Fibroblast of villous mesenchyme (primary cell): ENCODE measurements around the gene NYAP2. TPM values are rescaled to one million over a fixed set of nuclear protein-coding genes. Genes with fewer than 3 reads are reported as not detected.

ENCODE experiments used
- DNase-seq: peaks from one replicate; pipeline ENCODE4 v3.0.0-alpha.2; 2010; ENCODE audit warnings: low read depth
- H3K4me3 ChIP-seq: 2 replicates; pipeline ENCODE4 v1.5.1; 2011; ENCODE audit warnings: low read depth, mild to moderate bottlenecking, low read length
- total RNA-seq: library from RNA; depleted of rRNA; stranded (reverse); fragments of >200 nt; gene quantifications from 2 replicates; pipeline ENCODE4 v1.2.3, GENCODE V29; 2012
- TF ChIP-seq, protein P1 (sequence below): IDR thresholded peaks from 2 replicates; pipeline ENCODE4 v1.5.1; 2012; ENCODE audit warnings: low read depth, mild to moderate bottlenecking, low read length; ENCODE audit not compliant: insufficient read depth

Gene NYAP2
- total RNA-seq, 1 donor, result not detected

- DNase-seq, result no peak
- TF ChIP-seq, protein P1, sequence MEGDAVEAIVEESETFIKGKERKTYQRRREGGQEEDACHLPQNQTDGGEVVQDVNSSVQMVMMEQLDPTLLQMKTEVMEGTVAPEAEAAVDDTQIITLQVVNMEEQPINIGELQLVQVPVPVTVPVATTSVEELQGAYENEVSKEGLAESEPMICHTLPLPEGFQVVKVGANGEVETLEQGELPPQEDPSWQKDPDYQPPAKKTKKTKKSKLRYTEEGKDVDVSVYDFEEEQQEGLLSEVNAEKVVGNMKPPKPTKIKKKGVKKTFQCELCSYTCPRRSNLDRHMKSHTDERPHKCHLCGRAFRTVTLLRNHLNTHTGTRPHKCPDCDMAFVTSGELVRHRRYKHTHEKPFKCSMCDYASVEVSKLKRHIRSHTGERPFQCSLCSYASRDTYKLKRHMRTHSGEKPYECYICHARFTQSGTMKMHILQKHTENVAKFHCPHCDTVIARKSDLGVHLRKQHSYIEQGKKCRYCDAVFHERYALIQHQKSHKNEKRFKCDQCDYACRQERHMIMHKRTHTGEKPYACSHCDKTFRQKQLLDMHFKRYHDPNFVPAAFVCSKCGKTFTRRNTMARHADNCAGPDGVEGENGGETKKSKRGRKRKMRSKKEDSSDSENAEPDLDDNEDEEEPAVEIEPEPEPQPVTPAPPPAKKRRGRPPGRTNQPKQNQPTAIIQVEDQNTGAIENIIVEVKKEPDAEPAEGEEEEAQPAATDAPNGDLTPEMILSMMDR, result no peak
- H3K4me3 ChIP-seq, result no peak overlapping the region
These were observed 38.7 kb downstream of the NYAP2 start for GRCh38 chr2:225438248-225438647.

DNA sequence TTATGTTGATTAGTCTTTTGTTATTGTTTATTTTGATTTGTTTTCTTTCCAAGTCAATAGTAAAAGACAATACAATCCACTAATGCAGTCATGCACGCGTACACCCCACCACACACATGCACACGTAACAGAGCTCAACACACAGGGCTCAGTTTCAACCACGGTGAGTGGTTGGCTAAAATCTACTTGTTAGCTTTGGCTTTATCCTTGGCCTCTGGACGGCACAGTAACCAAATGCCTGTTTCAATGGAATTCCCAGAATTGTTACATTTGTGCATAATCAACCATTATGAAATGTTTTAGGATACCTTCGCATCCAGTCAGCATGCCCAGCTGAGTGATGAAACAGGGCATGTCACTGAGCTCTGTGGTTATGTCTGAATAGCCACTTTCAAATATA lies 53.2 kb downstream of the NYAP2 start:
- no peak overlapping the region for H3K4me3 ChIP-seq
- no peak for DNase-seq
- TF ChIP-seq, protein P1, result no peak

- no peak for DNase-seq
- no peak overlapping the region for H3K4me3 ChIP-seq
- TF ChIP-seq, protein P1, result no peak
These were observed 54.9 kb downstream of the NYAP2 start for GRCh38 chr2:225454412-225454811.

DNA sequence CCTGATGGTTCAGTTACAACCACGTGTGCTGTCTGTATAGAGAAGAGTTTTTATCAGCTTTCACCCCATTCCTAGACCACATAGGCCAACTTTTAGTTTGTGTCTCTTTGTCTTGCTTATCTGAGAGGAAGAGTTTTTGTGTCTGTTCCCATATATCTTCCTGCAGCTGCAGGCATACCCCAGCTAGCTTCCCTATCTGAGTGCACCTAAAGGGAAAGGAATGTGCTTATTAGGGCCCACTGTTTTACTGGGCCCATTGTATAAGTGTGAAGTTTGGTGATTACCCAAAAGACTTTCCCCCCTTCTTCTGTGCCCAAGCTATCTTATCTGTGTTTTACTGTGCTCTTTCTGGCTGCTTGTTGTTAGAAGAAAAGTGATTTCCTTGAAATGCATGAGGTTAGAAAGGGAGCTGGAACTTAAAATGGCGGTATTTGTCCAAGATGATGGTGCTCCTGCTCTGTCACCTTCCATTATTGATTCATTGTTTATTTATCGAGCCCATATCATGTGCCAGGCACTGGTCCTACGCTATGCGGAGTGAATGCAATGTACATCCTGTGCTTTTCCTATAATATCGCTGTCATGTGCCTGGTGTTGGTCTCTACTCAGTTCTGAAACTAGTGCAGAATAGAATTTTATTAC lies 57.2 kb downstream of the NYAP2 start:
- H3K4me3 ChIP-seq, result no peak overlapping the region
- TF ChIP-seq, protein P1, result no peak
- no peak for DNase-seq

DNA sequence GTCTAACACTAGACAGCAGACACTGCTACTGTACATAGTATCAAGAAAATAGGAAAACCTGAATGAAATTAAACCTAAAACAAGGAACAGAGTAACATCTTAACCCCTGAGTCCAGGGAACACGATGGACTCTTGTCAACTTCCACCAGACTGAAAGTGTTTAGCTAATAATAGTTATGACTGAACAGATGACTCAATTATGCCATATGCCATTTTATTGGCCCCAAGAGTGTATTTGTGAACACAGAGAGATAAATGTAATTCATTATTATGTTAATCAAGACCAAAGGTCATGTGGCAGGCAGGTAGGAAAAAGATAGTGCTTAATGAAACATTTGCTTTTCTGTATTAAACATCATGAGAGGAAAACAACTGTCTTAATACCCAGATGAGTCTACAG lies 58.0 kb downstream of the NYAP2 start:
- no peak overlapping the region for H3K4me3 ChIP-seq
- no peak for DNase-seq
- TF ChIP-seq, protein P1, result no peak

- no peak overlapping the region for H3K4me3 ChIP-seq
- TF ChIP-seq, protein P1, result no peak
- DNase-seq, result no peak
These were observed 59.1 kb downstream of the NYAP2 start for GRCh38 chr2:225458431-225459117.
